ENCODE measurements around the gene TAF1A. TPM values are rescaled to one million over a fixed set of nuclear protein-coding genes. Genes with fewer than 3 reads are reported as not detected.
"Not testable (repeated sequence)": the region's sequence is repeated elsewhere in the genome, so short reads cannot be mapped to it uniquely, and the experiment has no call there.

TAF1A gene
- total and polyA plus RNA-seq, 4 donors: 1.8 to 13.7 (median 5.1) TPM

DNA sequence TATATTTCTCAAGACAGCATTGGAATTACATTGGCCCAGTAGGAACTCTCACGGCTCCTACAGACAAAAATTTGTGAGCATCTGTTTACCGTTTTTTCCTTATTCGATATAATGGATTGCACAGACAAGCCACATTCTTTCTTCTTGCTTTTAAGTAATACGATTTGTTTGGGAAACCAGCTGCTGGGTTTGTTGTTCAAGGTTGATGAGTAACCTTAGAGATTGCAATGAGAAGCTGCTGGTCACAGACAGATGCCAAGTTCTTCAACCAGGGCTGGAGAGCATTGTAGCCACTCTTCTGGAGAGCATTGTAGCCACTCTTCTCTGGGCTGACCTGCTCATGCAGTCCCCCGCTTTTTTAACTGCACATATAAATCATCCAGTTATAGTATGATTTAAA lies 26.8 kb upstream of the TAF1A start:
- Histone ChIP-seq H3K9ac (ENCODE audit: insufficient read depth in 1 of 2, low read length in 2 of 2) (no peak overlapping the region), H3K36me3 (ENCODE audit: control insufficient read depth in 4 of 4, insufficient read depth in 4 of 4, low read length in 4 of 4) (no peaks in the 10 kb centered on the region), H3K27ac (ENCODE audit: low read depth in 1 of 2, low read length in 1 of 2) (no peak overlapping the region), H3K4me1 (ENCODE audit: control insufficient read depth in 5 of 5, insufficient read depth in 5 of 5, low read length in 5 of 5) (peaks cover 0 to 13% (median 4%) of the 10 kb centered on the region in 5 donors), H3K4me3 (no peak overlapping the region), H3K27me3 (ENCODE audit: control insufficient read depth in 3 of 3, insufficient read depth in 3 of 3, low read length in 2 of 3) (peaks cover 5 to 9% (median 8%) of the 10 kb centered on the region in 3 donors), H3K9me3 (ENCODE audit: control insufficient read depth in 4 of 4, insufficient read depth in 3 of 4, low read length in 3 of 4) (no peaks in the 10 kb centered on the region)
- TF ChIP-seq, protein P1, sequence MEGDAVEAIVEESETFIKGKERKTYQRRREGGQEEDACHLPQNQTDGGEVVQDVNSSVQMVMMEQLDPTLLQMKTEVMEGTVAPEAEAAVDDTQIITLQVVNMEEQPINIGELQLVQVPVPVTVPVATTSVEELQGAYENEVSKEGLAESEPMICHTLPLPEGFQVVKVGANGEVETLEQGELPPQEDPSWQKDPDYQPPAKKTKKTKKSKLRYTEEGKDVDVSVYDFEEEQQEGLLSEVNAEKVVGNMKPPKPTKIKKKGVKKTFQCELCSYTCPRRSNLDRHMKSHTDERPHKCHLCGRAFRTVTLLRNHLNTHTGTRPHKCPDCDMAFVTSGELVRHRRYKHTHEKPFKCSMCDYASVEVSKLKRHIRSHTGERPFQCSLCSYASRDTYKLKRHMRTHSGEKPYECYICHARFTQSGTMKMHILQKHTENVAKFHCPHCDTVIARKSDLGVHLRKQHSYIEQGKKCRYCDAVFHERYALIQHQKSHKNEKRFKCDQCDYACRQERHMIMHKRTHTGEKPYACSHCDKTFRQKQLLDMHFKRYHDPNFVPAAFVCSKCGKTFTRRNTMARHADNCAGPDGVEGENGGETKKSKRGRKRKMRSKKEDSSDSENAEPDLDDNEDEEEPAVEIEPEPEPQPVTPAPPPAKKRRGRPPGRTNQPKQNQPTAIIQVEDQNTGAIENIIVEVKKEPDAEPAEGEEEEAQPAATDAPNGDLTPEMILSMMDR (IDR thresholded peaks at IDR 0.05; ENCODE audit: control extremely low read depth, extremely low read depth): no peak
- ATAC-seq (ENCODE audit: insufficient read depth, low FRiP score): no peak
- DNase-seq: peak; percentile 23 to 58 (median 32)
- 75 to 88% methylated on average over 5 of the region's 5 CpGs for WGBS, 2 donors

DNA sequence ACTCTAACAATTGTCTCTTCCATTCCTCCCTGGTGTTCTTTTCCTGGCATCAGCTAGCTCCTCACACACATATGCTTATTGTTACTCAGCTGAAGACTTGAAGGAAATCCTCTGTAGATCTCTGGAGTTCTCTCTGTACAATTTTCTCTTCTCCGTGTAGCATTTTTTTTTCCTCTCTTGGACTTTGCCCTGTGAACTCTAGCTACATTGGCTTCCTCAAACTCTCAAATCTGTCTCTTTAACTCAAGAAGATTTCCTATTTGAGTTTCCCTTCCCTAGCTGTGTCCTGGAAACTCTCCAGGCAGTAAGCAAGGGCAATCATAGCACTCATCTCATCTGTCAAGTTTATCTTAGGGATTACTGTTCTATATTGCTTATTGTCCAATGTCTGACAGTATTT lies 23.9 kb upstream of the TAF1A start:
- no peak for ATAC-seq (ENCODE audit: insufficient read depth, low FRiP score)

DNA sequence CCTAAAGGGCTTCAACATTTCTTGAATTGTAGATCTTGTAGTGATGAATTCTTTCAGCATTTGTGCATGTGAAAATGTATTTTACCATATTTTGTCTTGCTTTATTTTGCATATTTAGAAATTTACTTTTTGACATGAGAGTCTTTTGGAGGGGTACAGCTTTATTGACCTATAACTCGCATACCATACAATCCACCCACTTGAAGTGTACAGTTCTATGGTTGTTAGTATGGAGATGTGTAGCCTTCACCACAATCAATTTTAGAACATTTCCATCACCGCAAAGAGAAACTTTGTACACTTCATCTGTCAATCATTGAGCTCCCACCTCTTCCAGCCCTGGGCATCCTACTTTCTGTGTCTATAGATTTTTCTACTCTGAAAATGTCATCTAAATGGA lies 21.0 kb upstream of the TAF1A start:
- H3K4me3 ChIP-seq: no peak overlapping the region
- H3K4me1 ChIP-seq (ENCODE audit: control insufficient read depth in 5 of 5, insufficient read depth in 5 of 5, low read length in 5 of 5): no peaks in the 10 kb centered on the region
- WGBS, 2 donors: 89 to 97% methylated on average over 2 of the region's 2 CpGs
- H3K9ac ChIP-seq (ENCODE audit: insufficient read depth in 1 of 2, low read length in 2 of 2): no peak overlapping the region
- ATAC-seq (ENCODE audit: insufficient read depth, low FRiP score): no peak
- peaks cover 0 to 1% (median 0%) of the 10 kb centered on the region in 4 donors for H3K36me3 ChIP-seq (ENCODE audit: control insufficient read depth in 4 of 4, insufficient read depth in 4 of 4, low read length in 4 of 4)
- H3K27me3 ChIP-seq (ENCODE audit: control insufficient read depth in 3 of 3, insufficient read depth in 3 of 3, low read length in 2 of 3): peaks cover 5 to 9% (median 8%) of the 10 kb centered on the region in 3 donors
- TF ChIP-seq, protein P1 (IDR thresholded peaks at IDR 0.05; ENCODE audit: control extremely low read depth, extremely low read depth): no peak
- DNase-seq: no peak
- H3K27ac ChIP-seq (ENCODE audit: low read depth in 1 of 2, low read length in 1 of 2): no peak overlapping the region
- H3K9me3 ChIP-seq (ENCODE audit: control insufficient read depth in 4 of 4, insufficient read depth in 3 of 4, low read length in 3 of 4): no peaks in the 10 kb centered on the region

More for the DNA sequence above, 23.9 kb upstream of the TAF1A start:
- Histone ChIP-seq H3K27ac (ENCODE audit: low read depth in 1 of 2, low read length in 1 of 2) (no peak overlapping the region), H3K27me3 (ENCODE audit: control insufficient read depth in 3 of 3, insufficient read depth in 3 of 3, low read length in 2 of 3) (peaks cover 5 to 9% (median 8%) of the 10 kb centered on the region in 3 donors), H3K9me3 (ENCODE audit: control insufficient read depth in 4 of 4, insufficient read depth in 3 of 4, low read length in 3 of 4) (no peaks in the 10 kb centered on the region), H3K9ac (ENCODE audit: insufficient read depth in 1 of 2, low read length in 2 of 2) (no peak overlapping the region), H3K4me3 (no peak overlapping the region), H3K4me1 (ENCODE audit: control insufficient read depth in 5 of 5, insufficient read depth in 5 of 5, low read length in 5 of 5) (peaks cover 0 to 4% (median 0%) of the 10 kb centered on the region in 5 donors), H3K36me3 (ENCODE audit: control insufficient read depth in 4 of 4, insufficient read depth in 4 of 4, low read length in 4 of 4) (no peaks in the 10 kb centered on the region)
- WGBS, 2 donors: 55 to 73% methylated on average over 1 of the region's 1 CpG
- no peak for DNase-seq
- TF ChIP-seq, protein P1 (IDR thresholded peaks at IDR 0.05; ENCODE audit: control extremely low read depth, extremely low read depth): no peak

DNA sequence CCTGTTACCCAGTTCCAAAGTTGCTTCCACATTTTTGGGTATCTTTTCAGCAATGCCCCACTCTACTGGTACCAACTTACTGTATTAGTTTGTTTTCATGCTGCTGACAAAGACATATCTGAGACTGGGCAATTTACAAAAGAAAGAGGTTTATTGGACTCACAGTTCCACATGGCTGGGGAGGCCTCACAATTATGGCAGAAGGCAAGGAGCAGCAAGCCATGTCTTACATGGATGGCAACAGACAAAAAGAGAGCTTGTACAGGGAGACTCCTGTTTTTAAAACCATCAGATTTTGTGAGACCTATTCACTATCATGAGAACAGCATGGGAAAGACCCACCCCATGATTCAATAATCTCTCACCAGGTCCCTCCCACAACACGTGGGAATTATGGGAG lies 19.4 kb upstream of the TAF1A start:
- not testable (repeated sequence) for H3K9me3 ChIP-seq (ENCODE audit: control insufficient read depth in 4 of 4, insufficient read depth in 3 of 4, low read length in 3 of 4); H3K27me3 ChIP-seq (ENCODE audit: control insufficient read depth in 3 of 3, insufficient read depth in 3 of 3, low read length in 2 of 3); DNase-seq; H3K9ac ChIP-seq (ENCODE audit: insufficient read depth in 1 of 2, low read length in 2 of 2); H3K4me1 ChIP-seq (ENCODE audit: control insufficient read depth in 5 of 5, insufficient read depth in 5 of 5, low read length in 5 of 5); ATAC-seq (ENCODE audit: insufficient read depth, low FRiP score); H3K27ac ChIP-seq (ENCODE audit: low read depth in 1 of 2, low read length in 1 of 2); H3K4me3 ChIP-seq; H3K36me3 ChIP-seq (ENCODE audit: control insufficient read depth in 4 of 4, insufficient read depth in 4 of 4, low read length in 4 of 4)
- WGBS, 2 donors: 52 to 68% methylated on average over 1 of the region's 1 CpG
